GM19463 (cell line): ENCODE data around the gene RRAS.

Experiments used
- ATAC-seq: cut with Tn5 transposase; IDR thresholded peaks from one replicate; pipeline ENCODE4 v1.9.1; 2021; ENCODE audit warnings: mild to moderate bottlenecking, moderate library complexity; ENCODE audit not compliant: unreplicated experiment

RRAS gene

GRCh38 chr19:49640113-49640898 is at the start of gene RRAS:
Gene RRAS (minus strand): TSS chr19:49640143. CDS start chr19:49640098, 45 bp downstream.
- peak; percentile 49 for ATAC-seq

GRCh38 chr19:49689133-49690078 is 49.5 kb upstream of the RRAS start, which contains the start of gene ADM5:
Gene ADM5 (plus strand): TSS chr19:49689594. CDS start chr19:49689838, 244 bp downstream.
- no peak for ATAC-seq

- no peak for ATAC-seq
Measured at GRCh38 chr19:49688531-49689132, 48.7 kb upstream of the RRAS start.

GRCh38 chr19:49687566-49688316 is 47.8 kb upstream of the RRAS start:
- ATAC-seq = no peak

GRCh38 chr19:49687150-49687549 is 47.2 kb upstream of the RRAS start:
- ATAC-seq = no peak

GRCh38 chr19:49686503-49687088 is 46.7 kb upstream of the RRAS start:
- ATAC-seq = no peak

GRCh38 chr19:49685845-49686332 is 45.9 kb upstream of the RRAS start:
- ATAC-seq = no peak

- no peak for ATAC-seq
Measured at GRCh38 chr19:49684983-49685553, 45.1 kb upstream of the RRAS start.

GRCh38 chr19:49684251-49684982 is 44.5 kb upstream of the RRAS start:
- no peak for ATAC-seq

GRCh38 chr19:49683814-49684250 is 43.9 kb upstream of the RRAS start:
- ATAC-seq = no peak

- ATAC-seq = no peak
Measured at GRCh38 chr19:49682274-49682673, 42.3 kb upstream of the RRAS start.

GRCh38 chr19:49681830-49682229 is 41.9 kb upstream of the RRAS start:
- ATAC-seq = no peak

- no peak for ATAC-seq
Measured at GRCh38 chr19:49680421-49681351, 40.7 kb upstream of the RRAS start.

- no peak for ATAC-seq
Measured at GRCh38 chr19:49679771-49680413, 39.9 kb upstream of the RRAS start.

- ATAC-seq = no peak
Measured at GRCh38 chr19:49678985-49679770, 39.2 kb upstream of the RRAS start.

GRCh38 chr19:49677901-49678674 is 38.1 kb upstream of the RRAS start:
- ATAC-seq = no peak
